GM06990 (cell line): ENCODE results near the gene CASP7.

Source experiments
- DNase-seq: peaks from one replicate; pipeline ENCODE4 v3.0.0-alpha.2; 2011; ENCODE audit not compliant: insufficient read length; ENCODE audit errors: extremely low read depth
- H3K27me3 ChIP-seq: replicated peaks from 2 replicates; pipeline ENCODE4 v1.6.0; 2011; ENCODE audit warnings: low read length; ENCODE audit not compliant: control insufficient read depth, insufficient read depth
- H3K36me3 ChIP-seq: 2 replicates; pipeline ENCODE4 v1.5.1; 2011; ENCODE audit warnings: low read length; ENCODE audit not compliant: control insufficient read depth, insufficient read depth
- H3K4me3 ChIP-seq: replicated peaks from 2 replicates; pipeline ENCODE4 v1.5.1; 2011; ENCODE audit warnings: low read depth, mild to moderate bottlenecking, control low read depth, low read length
- TF ChIP-seq, protein P1 (sequence below): IDR thresholded peaks from 2 replicates; pipeline ENCODE4 v1.5.1; 2011; ENCODE audit warnings: low read length, control low read depth, mild to moderate bottlenecking, inconsistent platforms; ENCODE audit not compliant: insufficient read depth, poor library complexity, severe bottlenecking

Gene CASP7

DNA sequence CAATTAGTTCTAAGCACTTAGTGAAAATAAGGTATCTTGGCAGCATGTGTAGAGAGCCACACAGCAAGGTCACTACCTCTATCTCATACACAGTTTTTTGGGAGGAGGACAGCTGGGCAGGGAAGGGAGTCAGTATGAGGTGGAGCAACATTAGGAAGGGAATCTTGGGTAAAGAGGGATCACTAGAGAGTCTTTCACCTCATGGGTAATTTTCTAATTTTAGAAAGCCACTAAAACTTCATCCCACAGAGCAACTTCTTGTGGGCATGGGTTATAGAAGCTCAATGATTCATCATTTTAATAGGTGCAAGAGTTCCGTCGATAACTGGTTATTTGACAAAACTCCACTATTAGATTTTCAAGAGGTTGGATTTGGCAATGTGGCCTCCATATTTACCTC lies 18.4 kb upstream of the CASP7 start:
- H3K4me3 ChIP-seq: no peak overlapping the region
- DNase-seq: no peak
- no peaks in the 10 kb centered on the region for H3K36me3 ChIP-seq
- TF ChIP-seq, protein P1, sequence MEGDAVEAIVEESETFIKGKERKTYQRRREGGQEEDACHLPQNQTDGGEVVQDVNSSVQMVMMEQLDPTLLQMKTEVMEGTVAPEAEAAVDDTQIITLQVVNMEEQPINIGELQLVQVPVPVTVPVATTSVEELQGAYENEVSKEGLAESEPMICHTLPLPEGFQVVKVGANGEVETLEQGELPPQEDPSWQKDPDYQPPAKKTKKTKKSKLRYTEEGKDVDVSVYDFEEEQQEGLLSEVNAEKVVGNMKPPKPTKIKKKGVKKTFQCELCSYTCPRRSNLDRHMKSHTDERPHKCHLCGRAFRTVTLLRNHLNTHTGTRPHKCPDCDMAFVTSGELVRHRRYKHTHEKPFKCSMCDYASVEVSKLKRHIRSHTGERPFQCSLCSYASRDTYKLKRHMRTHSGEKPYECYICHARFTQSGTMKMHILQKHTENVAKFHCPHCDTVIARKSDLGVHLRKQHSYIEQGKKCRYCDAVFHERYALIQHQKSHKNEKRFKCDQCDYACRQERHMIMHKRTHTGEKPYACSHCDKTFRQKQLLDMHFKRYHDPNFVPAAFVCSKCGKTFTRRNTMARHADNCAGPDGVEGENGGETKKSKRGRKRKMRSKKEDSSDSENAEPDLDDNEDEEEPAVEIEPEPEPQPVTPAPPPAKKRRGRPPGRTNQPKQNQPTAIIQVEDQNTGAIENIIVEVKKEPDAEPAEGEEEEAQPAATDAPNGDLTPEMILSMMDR: no peak
- H3K27me3 ChIP-seq: no peaks in the 10 kb centered on the region; the same call in 1 of the 2 replicates

DNA sequence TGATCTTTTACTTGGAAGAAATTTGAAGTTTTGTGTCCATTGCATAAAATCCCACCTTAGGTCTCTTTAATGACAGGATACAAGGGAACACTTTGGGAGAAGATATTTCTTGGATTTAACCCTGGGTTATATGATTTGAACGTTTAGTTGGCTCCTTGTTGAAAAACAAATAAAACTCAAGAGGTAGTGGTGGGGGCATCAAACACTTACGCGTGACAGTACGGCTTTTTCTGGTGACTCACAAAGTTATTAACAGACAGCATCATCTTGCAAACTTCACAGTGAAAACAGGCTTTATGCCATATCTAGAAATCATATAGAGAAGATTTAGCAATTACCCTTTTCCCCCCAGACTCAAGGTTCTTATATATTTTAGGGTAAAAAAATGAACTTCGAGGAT lies 16.6 kb upstream of the CASP7 start:
- Histone ChIP-seq H3K36me3 (no peaks in the 10 kb centered on the region), H3K4me3 (no peak overlapping the region), H3K27me3 (no peaks in the 10 kb centered on the region; the same call in 1 of the 2 replicates)
- no peak for DNase-seq
- TF ChIP-seq, protein P1: no peak

DNA sequence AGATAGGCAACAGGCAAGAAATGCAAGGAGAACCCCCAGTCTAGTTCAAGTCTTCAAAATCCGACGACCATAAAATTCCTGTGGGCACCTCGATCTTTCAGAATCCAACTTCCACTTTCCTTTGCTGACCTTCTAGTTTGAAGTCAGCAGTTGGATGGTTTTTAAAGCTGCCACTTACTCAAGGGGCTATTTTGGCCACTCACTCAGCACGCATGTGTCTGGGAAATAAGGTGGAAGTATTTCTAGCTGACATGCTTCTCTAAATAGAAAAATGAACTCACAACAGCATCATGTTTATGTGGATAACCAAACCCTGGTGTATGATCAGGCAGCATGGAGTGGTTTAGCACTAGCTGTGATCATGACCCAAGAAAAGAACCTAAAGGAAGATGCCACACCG lies 15.8 kb upstream of the CASP7 start, which contains the start of gene NRAP:
NRAP (minus strand) TSS at position 134 of the 400 bp plus-strand sequence. CDS start 159 bp downstream, outside the sequence.
- no peaks in the 10 kb centered on the region for H3K36me3 ChIP-seq
- no peak for DNase-seq
- no peaks in the 10 kb centered on the region; the same call in 1 of the 2 replicates for H3K27me3 ChIP-seq
- no peak within 1 kb of the TSS for H3K4me3 ChIP-seq
- TF ChIP-seq, protein P1: no peak

DNA sequence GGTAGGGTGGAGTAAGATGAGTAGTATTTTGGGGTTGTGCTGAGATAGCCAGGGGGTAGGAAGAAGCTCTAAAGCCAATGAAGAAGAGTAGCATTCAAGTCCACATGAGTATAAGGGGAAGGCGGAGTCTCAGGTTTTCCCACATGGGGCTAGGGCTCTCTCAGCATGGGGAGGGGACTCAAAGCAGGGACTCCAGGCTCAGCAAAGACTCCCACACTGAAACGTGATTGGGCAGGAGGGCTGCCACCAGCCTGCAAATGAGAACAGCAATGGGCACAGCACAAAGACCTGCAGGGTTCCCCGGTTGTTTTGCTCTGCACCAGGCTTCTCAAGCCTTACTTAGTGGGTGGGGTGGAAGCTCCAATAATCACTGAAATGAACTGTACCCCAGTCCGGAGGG lies 14.4 kb upstream of the CASP7 start:
- no peak overlapping the region for H3K4me3 ChIP-seq
- TF ChIP-seq, protein P1: no peak
- H3K27me3 ChIP-seq: no peaks in the 10 kb centered on the region; the same call in 1 of the 2 replicates
- H3K36me3 ChIP-seq: no peaks in the 10 kb centered on the region
- no peak for DNase-seq

DNA sequence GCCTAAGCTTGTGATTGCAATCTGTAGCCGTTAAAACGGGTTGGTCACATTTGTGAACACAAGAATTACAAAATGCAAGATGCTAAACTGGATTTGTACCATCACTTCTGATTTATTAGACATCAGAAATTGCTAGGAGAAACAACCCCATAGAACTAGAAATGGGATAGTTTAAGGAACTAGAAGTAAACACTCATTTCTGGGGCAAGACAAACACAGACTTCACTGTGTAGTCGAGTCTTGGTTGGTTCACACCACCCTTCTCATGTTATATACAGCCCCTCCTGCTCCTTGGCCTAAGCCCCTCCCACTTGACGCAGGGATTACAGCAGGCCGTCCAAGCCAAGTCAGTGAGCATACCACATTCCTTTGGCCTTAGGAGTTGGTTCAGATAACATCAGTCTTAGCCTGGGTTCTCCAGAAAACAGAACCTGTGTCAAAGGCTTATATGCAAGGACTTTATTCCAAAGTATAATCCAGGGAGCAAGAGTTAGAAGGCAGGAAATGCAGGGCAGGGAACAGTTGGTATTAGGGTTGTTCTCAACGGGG lies 13.8 kb upstream of the CASP7 start:
- TF ChIP-seq, protein P1: no peak
- Histone ChIP-seq H3K4me3 (no peak overlapping the region), H3K27me3 (no peaks in the 10 kb centered on the region; the same call in 1 of the 2 replicates), H3K36me3 (no peaks in the 10 kb centered on the region)
- DNase-seq: no peak
